Glutamatergic neuron (in vitro differentiated cells): ENCODE measurements around the gene KCNK10. TPM values are rescaled to one million over a fixed set of nuclear protein-coding genes. Genes with fewer than 3 reads are reported as not detected.

ENCODE experiments used
- DNase-seq: peaks from one replicate; pipeline ENCODE4 v3.0.0; 2022
- H3K27ac Mint-ChIP-seq: one replicate; pipeline ENCODE4 v1.8.0; 2020; ENCODE audit warnings: mild to moderate bottlenecking, mixed read lengths, inconsistent platforms; ENCODE audit not compliant: unreplicated experiment
- H3K27me3 Mint-ChIP-seq: one replicate; pipeline ENCODE4 v1.8.0; 2020; ENCODE audit warnings: mild to moderate bottlenecking, moderate library complexity, mixed read lengths, inconsistent platforms; ENCODE audit not compliant: unreplicated experiment
- H3K36me3 Mint-ChIP-seq: one replicate; pipeline ENCODE4 v1.8.0; 2020; ENCODE audit warnings: mild to moderate bottlenecking, mixed read lengths, inconsistent platforms; ENCODE audit not compliant: unreplicated experiment
- H3K4me1 Mint-ChIP-seq: one replicate; pipeline ENCODE4 v1.8.0; 2020; ENCODE audit warnings: mild to moderate bottlenecking, low read depth, mixed read lengths, inconsistent platforms; ENCODE audit not compliant: unreplicated experiment
- H3K4me3 Mint-ChIP-seq: one replicate; pipeline ENCODE4 v1.8.0; 2020; ENCODE audit warnings: mild to moderate bottlenecking, mixed read lengths, inconsistent platforms; ENCODE audit not compliant: unreplicated experiment
- H3K9me3 Mint-ChIP-seq: one replicate; pipeline ENCODE4 v1.8.0; 2020; ENCODE audit warnings: mild to moderate bottlenecking, moderate library complexity, mixed read lengths, inconsistent platforms; ENCODE audit not compliant: unreplicated experiment
- total RNA-seq: library from RNA; stranded (reverse); fragmentation: NEBNext Ultra II Directional; extraction: Animal tissue kit (Norgen Biotek cat#: 25700); gene quantifications from one replicate; pipeline ENCODE4 v1.2.1, GENCODE V29; 2021; ENCODE audit not compliant: unreplicated experiment
- TF ChIP-seq, protein P1 (sequence below): fragments of 200-600 bp; sonication (generic); IDR thresholded peaks from one replicate; pipeline ENCODE4 v1.5.0; 2021; ENCODE audit not compliant: partially characterized antibody, unreplicated experiment

Gene KCNK10
- total RNA-seq, 1 donor from 2014 or later = 2.8 TPM

DNA sequence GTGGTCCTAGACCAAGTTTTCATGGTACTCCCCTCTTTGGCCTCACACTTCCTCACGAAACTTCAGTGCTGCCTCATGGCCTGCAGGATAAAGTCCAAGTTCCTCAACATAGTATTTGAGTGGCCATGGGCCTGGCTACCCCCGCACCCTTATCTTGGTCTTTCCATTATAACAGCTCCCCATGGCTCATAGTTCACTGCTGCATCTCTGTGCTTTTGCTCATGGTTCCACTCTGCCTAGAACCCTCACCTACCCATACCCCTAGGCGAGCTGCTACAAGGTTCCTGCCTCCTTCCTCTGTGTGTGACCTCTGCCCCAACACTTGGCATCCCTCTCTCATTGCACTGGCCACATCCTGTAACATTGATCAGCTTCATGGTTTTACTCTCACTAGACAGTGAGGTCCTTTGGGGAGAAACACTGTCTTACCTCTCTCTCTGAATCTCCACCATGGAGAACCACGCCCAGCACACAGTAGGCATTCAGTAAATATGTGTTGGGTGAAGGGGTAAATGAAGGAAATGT lies 159.3 kb downstream of the KCNK10 start:
- no peak overlapping the region for H3K4me3 Mint-ChIP-seq

GRCh38 chr14:88156127-88156526 lies 166.9 kb downstream of the KCNK10 start:
- H3K36me3 Mint-ChIP-seq = no peaks in the 10 kb centered on the region
- no peaks in the 10 kb centered on the region for H3K4me1 Mint-ChIP-seq
- H3K27ac Mint-ChIP-seq = no peak overlapping the region
- DNase-seq = no peak
- H3K27me3 Mint-ChIP-seq = no peaks in the 10 kb centered on the region
- H3K9me3 Mint-ChIP-seq = no peaks in the 10 kb centered on the region
- TF ChIP-seq, protein P1, sequence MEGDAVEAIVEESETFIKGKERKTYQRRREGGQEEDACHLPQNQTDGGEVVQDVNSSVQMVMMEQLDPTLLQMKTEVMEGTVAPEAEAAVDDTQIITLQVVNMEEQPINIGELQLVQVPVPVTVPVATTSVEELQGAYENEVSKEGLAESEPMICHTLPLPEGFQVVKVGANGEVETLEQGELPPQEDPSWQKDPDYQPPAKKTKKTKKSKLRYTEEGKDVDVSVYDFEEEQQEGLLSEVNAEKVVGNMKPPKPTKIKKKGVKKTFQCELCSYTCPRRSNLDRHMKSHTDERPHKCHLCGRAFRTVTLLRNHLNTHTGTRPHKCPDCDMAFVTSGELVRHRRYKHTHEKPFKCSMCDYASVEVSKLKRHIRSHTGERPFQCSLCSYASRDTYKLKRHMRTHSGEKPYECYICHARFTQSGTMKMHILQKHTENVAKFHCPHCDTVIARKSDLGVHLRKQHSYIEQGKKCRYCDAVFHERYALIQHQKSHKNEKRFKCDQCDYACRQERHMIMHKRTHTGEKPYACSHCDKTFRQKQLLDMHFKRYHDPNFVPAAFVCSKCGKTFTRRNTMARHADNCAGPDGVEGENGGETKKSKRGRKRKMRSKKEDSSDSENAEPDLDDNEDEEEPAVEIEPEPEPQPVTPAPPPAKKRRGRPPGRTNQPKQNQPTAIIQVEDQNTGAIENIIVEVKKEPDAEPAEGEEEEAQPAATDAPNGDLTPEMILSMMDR = no peak
- no peak overlapping the region for H3K4me3 Mint-ChIP-seq

More for the DNA sequence above, 159.3 kb downstream of the KCNK10 start:
- Mint-ChIP-seq H3K36me3 (peaks cover under 1% of the 10 kb centered on the region), H3K27ac (no peak overlapping the region), H3K9me3 (no peaks in the 10 kb centered on the region), H3K27me3 (no peaks in the 10 kb centered on the region), H3K4me1 (no peaks in the 10 kb centered on the region)
- TF ChIP-seq, protein P1 = no peak
- DNase-seq = no peak

- Mint-ChIP-seq H3K9me3 (no peaks in the 10 kb centered on the region), H3K4me3 (no peak overlapping the region), H3K36me3 (no peaks in the 10 kb centered on the region), H3K27me3 (no peaks in the 10 kb centered on the region), H3K4me1 (no peaks in the 10 kb centered on the region), H3K27ac (no peak overlapping the region)
- DNase-seq = no peak
- TF ChIP-seq, protein P1 = no peak
Observed at GRCh38 chr14:88154926-88155325, 168.1 kb downstream of the KCNK10 start.

GRCh38 chr14:88154321-88154720 lies 168.7 kb downstream of the KCNK10 start:
- DNase-seq = no peak
- no peaks in the 10 kb centered on the region for H3K9me3 Mint-ChIP-seq
- no peaks in the 10 kb centered on the region for H3K36me3 Mint-ChIP-seq
- TF ChIP-seq, protein P1 = no peak
- H3K4me1 Mint-ChIP-seq = no peaks in the 10 kb centered on the region
- no peaks in the 10 kb centered on the region for H3K27me3 Mint-ChIP-seq
- no peak overlapping the region for H3K27ac Mint-ChIP-seq
- no peak overlapping the region for H3K4me3 Mint-ChIP-seq

GRCh38 chr14:88146881-88147649 lies 176.0 kb downstream of the KCNK10 start:
- peaks cover 1% of the 10 kb centered on the region for H3K4me1 Mint-ChIP-seq
- no peak overlapping the region for H3K4me3 Mint-ChIP-seq
- TF ChIP-seq, protein P1 = no peak
- no peak overlapping the region for H3K27ac Mint-ChIP-seq
- H3K36me3 Mint-ChIP-seq = no peaks in the 10 kb centered on the region
- DNase-seq = no peak
- H3K27me3 Mint-ChIP-seq = peaks cover 2% of the 10 kb centered on the region
- no peaks in the 10 kb centered on the region for H3K9me3 Mint-ChIP-seq
